Measurements from ENCODE around the gene JAG2. TPM values are rescaled to one million over a fixed set of nuclear protein-coding genes. Genes with fewer than 3 reads are reported as not detected.
A peak's percentile ranks its signal among the peaks of the same experiment; 100 is the strongest.

JAG2 gene
- total and polyA plus RNA-seq, 2 of the 13 experiments (the other 11 are each of a cell fraction or from before 2014, with no cell fraction given) = 0.04 to 0.16 TPM

- TF ChIP-seq CEBPZ (IDR thresholded peaks at IDR 0.05; ENCODE audit: low read length) (no peak), RFX1 (IDR thresholded peaks at IDR 0.05) (no peak), PHF8 (CRISPR knock-in tag; IDR thresholded peaks at IDR 0.05) (no peak), GLI4 (CRISPR knock-in tag; IDR thresholded peaks at IDR 0.05; ENCODE audit: borderline replicate concordance) (no peak), KLF12 (CRISPR knock-in tag; IDR thresholded peaks at IDR 0.05; ENCODE audit: borderline replicate concordance) (no peak), NFE2L2 (IDR thresholded peaks at IDR 0.05; ENCODE audit: low read length) (no peak), MAFK (conservative IDR thresholded peaks at IDR 0.05 in 1 of 2, IDR thresholded peaks at IDR 0.05 in 1 of 2; ENCODE audit: low read length in 2 of 2) (no peak)
These were observed 1.4 kb upstream of the JAG2 start (continued) for GRCh38 chr14:105169776-105170655.

GRCh38 chr14:105168979-105169507 is 467 bp upstream of the JAG2 start:
- Histone ChIP-seq H3K4me1 (ENCODE audit: insufficient read depth, low read length) (no peaks in the 10 kb centered on the region), H2AFZ (ENCODE audit: low read length) (no peak overlapping the region), H3K4me3 (replicated peaks in 1 of 3; ENCODE audit: insufficient read depth in 1 of 3, low read depth in 2 of 3, low read length in 3 of 3) (peak overlapping the region in 2 of 3 experiments; percentile 12 to 23; a peak in 1 of 6 replicates), H3K27me3 (ENCODE audit: control insufficient read depth in 1 of 2, insufficient read depth in 2 of 2, low read length in 2 of 2) (peaks cover 32 to 87% of the 10 kb centered on the region in 2 experiments), H3K79me2 (ENCODE audit: insufficient read depth, low read length) (no peaks in the 10 kb centered on the region), H3K36me3 (replicated peaks in 1 of 2; ENCODE audit: control insufficient read depth in 1 of 2, insufficient read depth in 2 of 2, low read length in 2 of 2) (no peaks in the 10 kb centered on the region), H4K20me1 (ENCODE audit: insufficient read depth, low read length) (no peaks in the 10 kb centered on the region; the same call in 1 of the 2 replicates), H3K9ac (ENCODE audit: insufficient read depth, low read depth, low read length) (no peak overlapping the region), H3K4me2 (ENCODE audit: low read depth, low read length) (0 out of 2 replicates have a peak overlapping the region, but pooled peaks have one; percentile 32), H3K27ac (ENCODE audit: extremely low read length, insufficient read depth, low read length) (no peak overlapping the region), H3K9me3 (ENCODE audit: low read length) (no peaks in the 10 kb centered on the region)
- CTCF ChIA-PET (ENCODE audit: low intra/inter-chr PET ratio, low total read pairs) = no interaction called here
- intact Hi-C loops (cut with micrococcal nuclease; ENCODE audit: unreplicated experiment) = no loop called here
- in situ Hi-C loops (cut with HindIII; ENCODE audit: extremely low pct_ligation_motif_present, low pct_unique_long_range_greater_than_20kb) = no loop called here
- no peak for ATAC-seq
- BruUV-seq (replicated peaks) = no TSS peak
- FAIRE-seq = no peak
- no peak for DNase-seq (ENCODE audit: low spot score)
- POLR2A ChIA-PET = no interaction called here
- 30% methylated on average over 6 of the region's 54 CpGs for WGBS (ENCODE audit: low lambda C conversion rate)
- TF ChIP-seq ZNF430 (CRISPR knock-in tag; IDR thresholded peaks at IDR 0.05) = no peak
- TF ChIP-seq ZNF496 (CRISPR knock-in tag; IDR thresholded peaks at IDR 0.05; ENCODE audit: insufficient replicate concordance) = no peak
- TF ChIP-seq ZNF800 (CRISPR knock-in tag; IDR thresholded peaks at IDR 0.05) = 0 out of 2 replicates have a peak, but pooled peaks have one; percentile 50
- no peak for TF ChIP-seq ZNF280D (CRISPR knock-in tag; IDR thresholded peaks at IDR 0.05)
- peak; percentile 24; the same call in 1 of the 2 replicates for TF ChIP-seq STAG1 (CRISPR knock-in tag; IDR thresholded peaks at IDR 0.05)
- TF ChIP-seq ZNF33B (CRISPR knock-in tag; IDR thresholded peaks at IDR 0.05) = no peak
- peak; percentile 93 for TF ChIP-seq ZNF3 (CRISPR knock-in tag; IDR thresholded peaks at IDR 0.05)
